Fibroblast of skin of back (primary cell): ENCODE results near the gene MAD1L1.

Experiments
- DNase-seq: peaks from one replicate; pipeline ENCODE4 v3.0.0-alpha.2; 2013

The MAD1L1 gene

DNA sequence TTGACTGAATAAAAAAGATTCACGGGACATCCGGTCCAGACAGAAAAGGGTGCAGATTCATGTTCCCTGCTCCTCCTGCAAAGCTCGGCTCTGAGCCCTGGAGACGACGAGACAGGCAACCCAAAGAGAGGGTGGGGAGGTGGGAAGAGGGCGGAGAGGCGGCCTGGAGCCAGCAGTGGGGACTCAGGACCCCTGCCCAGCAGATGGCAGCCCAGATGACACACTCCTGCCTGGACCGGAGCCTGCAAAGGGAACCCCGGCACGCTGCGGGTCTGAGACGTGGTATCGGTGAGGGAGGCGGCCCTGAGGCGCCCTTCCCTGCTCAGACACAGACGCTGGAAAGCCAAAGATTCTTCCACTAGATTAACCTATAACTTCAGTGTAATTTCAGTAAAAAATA, 311.9 kb downstream of the MAD1L1 start:
- DNase-seq: no peak

DNA sequence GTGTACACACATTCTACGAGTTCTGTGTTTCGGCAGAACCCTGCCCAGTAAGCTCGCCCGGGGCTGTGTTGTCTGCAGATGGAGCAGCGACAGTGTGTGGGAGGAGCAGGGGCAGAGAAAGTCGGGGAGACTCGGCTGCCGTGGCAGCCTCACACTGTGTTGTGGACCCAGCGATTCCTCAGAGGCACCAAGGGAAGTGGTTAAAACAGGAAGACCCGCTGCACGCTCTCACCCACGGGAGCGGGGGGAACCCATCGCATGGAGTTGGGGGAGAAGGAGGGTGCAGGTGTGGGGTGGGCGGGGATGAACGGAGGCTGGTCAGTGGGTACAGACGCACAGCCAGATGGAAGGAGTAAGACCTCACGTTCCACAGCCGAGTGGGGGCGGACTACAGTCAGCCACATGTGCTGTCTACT, 312.5 kb downstream of the MAD1L1 start:
- DNase-seq: no peak

DNA sequence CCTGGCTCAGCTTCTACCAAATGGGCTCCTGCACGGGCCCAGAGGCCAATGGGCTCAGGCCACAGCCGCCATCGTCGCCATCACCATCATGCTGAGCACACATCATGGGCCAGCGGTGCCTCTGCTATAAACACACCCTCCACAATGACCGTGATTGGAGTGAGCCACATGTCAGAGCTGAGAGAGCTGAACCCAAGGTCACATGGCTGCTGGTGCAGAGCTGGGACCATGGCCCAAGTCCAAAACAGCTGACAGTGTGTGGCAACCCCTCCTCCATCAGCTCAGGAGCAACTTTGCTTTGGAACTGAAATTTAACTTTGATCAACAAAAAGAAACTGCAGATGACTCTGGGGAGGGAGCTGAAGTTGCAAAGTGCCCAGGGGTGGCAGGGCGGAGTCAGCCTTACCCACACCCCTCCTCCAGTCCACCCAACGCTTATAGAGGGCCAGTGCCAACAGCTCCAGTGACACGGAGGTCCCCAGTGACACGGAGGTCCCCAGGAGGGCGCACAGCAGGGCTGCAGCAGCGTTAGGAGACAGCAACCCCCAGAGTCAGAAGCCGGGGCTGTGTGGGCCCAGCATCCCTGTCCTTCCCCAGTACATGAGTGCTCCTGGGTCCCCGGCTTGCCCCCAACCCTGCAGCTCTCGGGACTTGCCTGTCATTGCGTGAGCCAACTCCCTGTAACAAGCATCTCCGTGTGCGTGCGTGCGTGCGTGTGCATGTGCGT, 313.0 kb downstream of the MAD1L1 start:
- peak; percentile 20 for DNase-seq

- DNase-seq: no peak
Observed at GRCh38 chr7:1918881-1919525, 313.7 kb downstream of the MAD1L1 start.

- no peak for DNase-seq
Observed at GRCh38 chr7:1918063-1918645, 314.6 kb downstream of the MAD1L1 start.

GRCh38 chr7:1917221-1918062, 315.3 kb downstream of the MAD1L1 start:
- DNase-seq: peak; percentile 39

- DNase-seq: no peak
Observed at GRCh38 chr7:1916601-1916970, 316.2 kb downstream of the MAD1L1 start.

DNA sequence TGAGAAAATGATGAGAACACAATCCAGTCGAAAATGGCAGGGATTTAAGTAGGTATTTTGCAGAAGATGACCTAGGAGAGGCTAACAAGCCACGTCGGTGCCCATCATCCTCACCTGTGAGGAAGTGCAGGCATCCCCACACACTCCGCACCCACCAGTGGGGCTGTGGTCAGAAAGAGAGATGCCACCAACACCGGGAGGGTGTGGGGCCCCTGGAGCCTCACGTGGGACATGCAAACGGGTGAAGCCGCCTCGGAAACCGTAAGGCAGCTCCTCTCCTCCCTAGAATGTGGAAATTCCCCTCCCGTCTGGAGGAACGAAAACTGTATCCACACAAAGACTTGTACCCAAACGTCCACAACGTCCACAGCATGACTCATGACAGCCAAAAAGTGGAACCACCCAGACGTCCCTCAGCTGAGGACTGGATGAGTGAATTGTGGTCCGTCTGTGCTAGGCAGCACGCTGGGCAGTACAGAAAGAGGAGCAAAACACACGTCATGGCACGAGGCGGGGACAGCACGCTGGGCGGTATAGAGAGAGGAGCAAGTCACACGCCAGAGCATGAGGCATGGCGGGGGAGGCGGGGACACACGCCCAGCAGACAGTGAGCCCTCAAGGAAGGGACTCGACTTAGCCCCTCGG, 316.7 kb downstream of the MAD1L1 start:
- no peak for DNase-seq

DNA sequence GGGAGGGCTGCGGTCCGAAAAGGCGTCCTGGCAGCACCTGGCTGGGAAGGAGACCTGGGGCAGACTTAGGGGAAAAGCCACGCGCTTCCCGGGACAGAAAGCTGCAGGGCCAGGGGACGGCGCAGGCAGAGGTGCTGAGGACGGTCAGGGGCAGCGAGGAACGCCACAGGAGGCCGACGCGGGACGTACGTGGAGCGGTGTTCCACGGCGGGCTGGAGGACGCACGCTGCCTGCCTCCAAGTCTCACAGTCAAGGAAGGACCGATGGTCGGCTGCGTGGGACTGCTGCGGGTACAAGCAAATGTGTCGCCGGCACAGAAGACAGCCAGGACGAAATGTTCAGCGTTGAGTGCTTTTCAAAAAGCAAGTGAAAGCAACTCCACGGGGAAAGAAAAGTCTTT, 317.4 kb downstream of the MAD1L1 start:
- DNase-seq: no peak

DNA sequence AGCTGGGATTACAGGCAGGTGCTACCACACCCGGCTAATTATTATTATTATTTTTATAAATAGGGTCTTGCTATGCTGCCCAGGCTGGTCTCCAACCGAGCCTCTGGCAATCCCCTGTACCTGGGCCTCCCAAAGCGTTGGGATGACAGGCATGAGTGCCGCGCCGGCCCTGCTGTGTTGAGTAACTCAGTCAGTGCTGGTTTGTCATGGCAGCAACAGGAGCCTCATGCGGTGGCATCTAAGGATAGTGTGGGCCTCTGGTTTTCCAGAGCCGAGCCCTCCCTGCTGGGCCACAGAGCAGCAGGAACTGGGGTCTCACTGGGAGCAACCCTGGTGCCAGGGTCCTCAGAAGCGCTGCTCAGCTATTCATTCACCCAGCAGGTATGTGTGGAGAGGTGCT, 318.0 kb downstream of the MAD1L1 start:
- no peak for DNase-seq

GRCh38 chr7:1914321-1914720, 318.4 kb downstream of the MAD1L1 start:
- DNase-seq: no peak

DNA sequence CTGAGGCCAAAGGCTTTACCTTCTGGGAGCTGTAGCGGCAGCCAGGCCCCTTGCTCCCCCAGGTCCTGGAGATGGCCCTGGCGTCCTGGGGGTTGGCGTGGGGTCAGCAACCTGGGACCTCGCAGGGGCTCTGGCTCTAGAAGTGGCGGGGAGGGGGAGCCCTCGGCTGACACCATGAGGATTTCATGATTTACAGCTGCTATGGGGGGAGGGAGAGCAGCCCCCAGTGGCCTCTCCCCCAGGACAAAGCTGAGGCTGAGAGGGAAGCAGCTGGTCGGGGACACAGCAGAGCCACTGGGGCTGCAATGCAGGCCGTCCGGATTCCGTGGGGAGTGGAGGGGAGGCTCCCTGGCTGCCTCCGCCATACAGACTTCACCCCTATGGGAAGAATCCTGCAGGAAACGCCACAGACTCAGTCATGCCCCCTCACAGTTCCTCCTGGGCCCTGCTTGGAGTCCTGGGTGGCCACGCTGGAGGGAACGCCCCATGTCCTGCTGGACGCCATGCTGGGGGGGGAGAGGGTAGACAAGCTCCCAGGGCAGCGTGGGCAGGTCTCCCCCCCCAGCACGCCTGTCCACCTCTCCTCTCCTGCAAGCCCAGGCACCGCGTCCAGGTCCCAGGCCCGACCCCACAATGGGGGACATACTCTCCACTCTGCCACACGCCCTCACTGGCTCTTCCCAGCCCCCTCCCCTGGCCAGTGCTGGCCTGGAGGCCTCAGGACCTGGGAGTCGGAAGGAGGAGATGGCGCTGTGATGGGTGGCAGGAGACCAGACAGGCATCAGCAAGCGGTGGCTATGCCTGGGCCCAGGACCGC, 319.1 kb downstream of the MAD1L1 start:
- no peak for DNase-seq

- peak; percentile 93 for DNase-seq
Observed at GRCh38 chr7:1912593-1913465, 319.9 kb downstream of the MAD1L1 start.

- DNase-seq: no peak
Observed at GRCh38 chr7:1911571-1911970, 321.2 kb downstream of the MAD1L1 start.

GRCh38 chr7:1910827-1911226, 321.9 kb downstream of the MAD1L1 start:
- no peak for DNase-seq

- no peak for DNase-seq
Observed at GRCh38 chr7:1910081-1910685, 322.6 kb downstream of the MAD1L1 start.

DNA sequence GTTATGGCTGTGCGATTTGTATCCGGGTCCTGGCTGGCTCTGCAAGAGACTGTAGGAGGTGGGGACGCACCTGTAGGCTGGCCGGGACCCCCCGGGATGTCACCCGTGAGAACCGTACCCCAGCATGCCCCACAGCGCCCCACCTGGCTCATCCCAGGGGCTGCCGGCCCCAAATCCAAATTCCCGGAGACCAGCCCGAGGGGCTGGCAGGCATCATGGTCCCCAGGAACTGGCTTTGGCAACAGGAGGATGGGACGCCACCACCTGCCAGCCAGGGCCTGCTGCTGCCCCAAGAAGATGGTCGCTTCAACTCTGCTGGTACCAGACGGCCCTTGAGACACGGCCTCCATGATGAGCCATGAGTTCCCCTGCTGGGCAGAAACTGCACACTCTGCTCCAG, 323.3 kb downstream of the MAD1L1 start:
- no peak for DNase-seq

GRCh38 chr7:1908823-1909420, 323.8 kb downstream of the MAD1L1 start:
- DNase-seq: no peak

DNA sequence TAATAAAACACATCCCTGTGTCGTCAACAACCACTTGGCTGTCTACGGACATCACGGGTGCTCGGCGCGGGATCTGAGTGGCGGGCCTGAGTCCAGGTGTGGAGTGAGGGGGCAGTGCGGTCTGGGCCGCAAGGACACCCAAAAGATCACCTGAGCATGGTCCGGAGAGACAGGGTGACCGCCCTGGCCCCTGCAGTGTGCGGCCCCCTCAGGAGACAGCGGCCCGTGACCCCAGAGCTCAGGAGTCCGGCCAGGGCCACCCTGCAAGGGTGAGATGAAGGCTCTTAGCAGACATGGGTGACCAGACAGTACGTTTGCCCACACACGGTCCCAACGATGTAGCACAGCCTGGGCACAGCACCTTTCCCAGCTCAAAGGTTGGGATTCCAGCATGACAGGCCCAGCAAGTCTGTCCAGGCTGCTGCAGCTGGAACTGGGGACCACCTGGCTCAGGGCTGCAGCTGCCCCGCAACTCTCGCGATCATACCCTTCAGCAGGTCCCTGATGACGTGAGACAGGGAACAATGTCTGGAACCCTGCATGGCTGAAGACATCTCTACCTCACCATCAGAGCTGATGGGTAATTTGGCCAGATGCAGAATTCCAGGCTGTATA, 324.9 kb downstream of the MAD1L1 start:
- DNase-seq: no peak
